CD14-positive monocyte (primary cell): Measurements from ENCODE around the gene ILDR2. TPM values are rescaled to one million over a fixed set of nuclear protein-coding genes. Genes with fewer than 3 reads are reported as not detected.

Experiments
- DNase-seq, 3 donors: peaks; one replicate each; pipeline ENCODE4 v3.0.0-alpha.2; 2011 to 2022
- H2AFZ ChIP-seq: 2 replicates; pipeline ENCODE4 v1.6.0; 2012; ENCODE audit warnings: mild to moderate bottlenecking, low read depth, low read length, inconsistent platforms; ENCODE audit not compliant: insufficient read depth, poor library complexity, severe bottlenecking
- H3K27ac ChIP-seq, 2 donors: 1 replicate in 1 of 2; 2 replicates in 1 of 2; pipeline ENCODE4 v1.5.1; 2012 to 2013; ENCODE audit warnings: low read length in 2 of 2, control low read depth in 1 of 2, inconsistent platforms in 1 of 2, low read depth in 1 of 2, mild to moderate bottlenecking in 1 of 2
- H3K27me3 ChIP-seq, 2 donors: one replicate each; pipeline versions ENCODE4 v1.6.0 to v1.6.1; 2011 to 2013; ENCODE audit warnings: low read length in 2 of 2; ENCODE audit not compliant: control insufficient read depth in 2 of 2, insufficient read depth in 2 of 2
- H3K36me3 ChIP-seq, 2 donors: replicated peaks in 1 of 2; 1 replicate in 1 of 2; 2 replicates in 1 of 2; pipeline versions ENCODE4 v1.5.1 to v1.6.1; 2012 to 2013; ENCODE audit warnings: low read length in 2 of 2, control low read depth in 1 of 2, inconsistent platforms in 1 of 2, mild to moderate bottlenecking in 1 of 2; ENCODE audit not compliant: insufficient read depth in 2 of 2, control insufficient read depth in 1 of 2
- H3K4me1 ChIP-seq, 2 donors: 1 replicate in 1 of 2; 2 replicates in 1 of 2; pipeline versions ENCODE4 v1.5.1 to v1.6.1; 2012 to 2013; ENCODE audit warnings: low read length in 2 of 2, control low read depth in 1 of 2, inconsistent platforms in 1 of 2, mild to moderate bottlenecking in 1 of 2, moderate library complexity in 1 of 2; ENCODE audit not compliant: insufficient read depth in 2 of 2, control insufficient read depth in 1 of 2
- H3K4me2 ChIP-seq: replicated peaks from 2 replicates; pipeline ENCODE3; 2012; ENCODE audit warnings: low read length, moderate library complexity, mild to moderate bottlenecking; ENCODE audit not compliant: poor library complexity, severe bottlenecking; ENCODE audit errors: extremely low read depth
- H3K4me3 ChIP-seq, 3 experiments: fragments of 200-600 bp in 1 of 3; sonication (generic) in 1 of 3; replicated peaks in 1 of 3; 1 replicate in 2 of 3; 2 replicates in 1 of 3; pipeline ENCODE4 v1.5.1; 2011 to 2013; ENCODE audit warnings: low read length in 3 of 3, mild to moderate bottlenecking in 3 of 3, control low read depth in 2 of 3, low read depth in 2 of 3, inconsistent platforms in 1 of 3, moderate library complexity in 1 of 3
- H3K79me2 ChIP-seq: 2 replicates; pipeline ENCODE4 v1.6.0; 2012; ENCODE audit warnings: mild to moderate bottlenecking, control low read depth, inconsistent platforms, low read length, moderate library complexity; ENCODE audit not compliant: insufficient read depth
- H3K9ac ChIP-seq: 2 replicates; pipeline ENCODE4 v1.6.0; 2017; ENCODE audit warnings: low read length, mild to moderate bottlenecking; ENCODE audit not compliant: insufficient read depth, poor library complexity, severe bottlenecking
- H3K9me3 ChIP-seq, 2 donors: replicated peaks in 1 of 2; 1 replicate in 1 of 2; 2 replicates in 1 of 2; pipeline versions ENCODE4 v1.5.1 to v1.6.1; 2012 to 2013; ENCODE audit warnings: low read length in 2 of 2, control low read depth in 1 of 2; ENCODE audit not compliant: control insufficient read depth in 1 of 2, insufficient read depth in 1 of 2
- H4K20me1 ChIP-seq: 2 replicates; pipeline ENCODE4 v1.6.0; 2012; ENCODE audit warnings: mild to moderate bottlenecking, low read length, control low read depth, moderate library complexity; ENCODE audit not compliant: insufficient read depth
- H3K27ac Mint-ChIP-seq, 7 donors: one replicate each; pipeline ENCODE4 v1.8.0; 2020; ENCODE audit warnings: mild to moderate bottlenecking in 7 of 7, mixed read lengths in 7 of 7, moderate library complexity in 6 of 7, inconsistent platforms in 2 of 7
- H3K27me3 Mint-ChIP-seq, 3 donors: one replicate each; pipeline ENCODE4 v1.8.0; 2021 to 2022; ENCODE audit warnings: low read depth in 3 of 3, mild to moderate bottlenecking in 3 of 3, mixed read lengths in 3 of 3, moderate library complexity in 3 of 3, inconsistent platforms in 1 of 3
- H3K36me3 Mint-ChIP-seq, 2 donors: one replicate each; pipeline ENCODE4 v1.8.0; 2020; ENCODE audit warnings: mixed read lengths in 2 of 2, inconsistent platforms in 1 of 2, mild to moderate bottlenecking in 1 of 2
- H3K4me1 Mint-ChIP-seq: one replicate; pipeline ENCODE4 v1.8.0; 2020; ENCODE audit warnings: mild to moderate bottlenecking, mixed read lengths
- H3K4me3 Mint-ChIP-seq, 2 donors: one replicate each; pipeline ENCODE4 v1.8.0; 2020; ENCODE audit warnings: mild to moderate bottlenecking in 2 of 2, mixed read lengths in 2 of 2, moderate library complexity in 1 of 2
- H3K9me3 Mint-ChIP-seq, 7 donors: one replicate each; pipeline ENCODE4 v1.8.0; 2020 to 2022; ENCODE audit warnings: mixed read lengths in 7 of 7, mild to moderate bottlenecking in 6 of 7, moderate library complexity in 6 of 7, inconsistent platforms in 2 of 7
- CTCF ChIP-seq: fragments of 200-600 bp; IDR thresholded peaks from one replicate; pipeline ENCODE4 v1.8.0; 2022; ENCODE audit warnings: antibody characterized with exemption, mild to moderate bottlenecking
- WGBS: methylation state at CpG from one replicate; pipeline ENCODE4 v1.1.5; 2013; ENCODE audit warnings: missing lambda C conversion rate; ENCODE audit not compliant: insufficient coverage; 5-methylcytosine and 5-hydroxymethylcytosine counted together
- intact Hi-C, 2 donors: fragments of 100-400 bp; cut with micrococcal nuclease; formaldehyde crosslinking; loops; one replicate each; pipeline versions ENCODE4 v1.15.0 to v1.15.1; 2023
- polyA plus RNA-seq, 3 donors: library from polyadenylated mRNA; depleted of rRNA in 1 of 3; unstranded in 2 of 3; stranded (reverse) in 1 of 3; fragments of 300-500 nt in 2 of 3; fragments of >200 nt in 1 of 3; fragmentation: Illumina TruSeq in 2 of 3; gene quantifications; 1 replicate in 2 of 3; 2 replicates in 1 of 3; pipeline ENCODE4 v1.2.3, GENCODE V29; 2012 to 2021

The ILDR2 gene
- polyA plus RNA-seq, 3 donors = not detected

- Mint-ChIP-seq H3K4me1 (no peaks in the 10 kb centered on the region), H3K27ac (no peak overlapping the region), H3K36me3 (no peaks in the 10 kb centered on the region), H3K9me3 (peaks cover 2 to 10% (median 7%) of the 10 kb centered on the region in 7 donors), H3K4me3 (no peak overlapping the region), H3K27me3 (no peaks in the 10 kb centered on the region)
- no peak overlapping the region for H2AFZ ChIP-seq
- intact Hi-C loops = no loop called here
- no peak overlapping the region for H3K9ac ChIP-seq
- no peak for TF ChIP-seq CTCF
- H3K4me1 ChIP-seq = no peaks in the 10 kb centered on the region
- no CpG with 5 or more reads among the region's 1 CpG for WGBS
- H3K9me3 ChIP-seq = peaks cover 3 to 10% of the 10 kb centered on the region in 2 donors
- no peak overlapping the region for H3K27ac ChIP-seq
- DNase-seq = no peak
- no peak overlapping the region for H3K4me2 ChIP-seq
- no peaks in the 10 kb centered on the region for H4K20me1 ChIP-seq
- no peaks in the 10 kb centered on the region for H3K36me3 ChIP-seq
- H3K79me2 ChIP-seq = no peaks in the 10 kb centered on the region
- H3K27me3 ChIP-seq = no peaks in the 10 kb centered on the region
- H3K4me3 ChIP-seq = no peak overlapping the region
Observed at GRCh38 chr1:166999075-166999474, 23.7 kb upstream of the ILDR2 start.

- Mint-ChIP-seq H3K27ac (no peak within 1 kb of the TSS), H3K4me1 (no peaks in the 10 kb centered on the region), H3K4me3 (no peak within 1 kb of the TSS), H3K36me3 (no peaks in the 10 kb centered on the region), H3K9me3 (peaks cover 4 to 14% (median 11%) of the 10 kb centered on the region in 7 donors), H3K27me3 (peaks cover 0 to 4% (median 2%) of the 10 kb centered on the region in 3 donors)
- no peak within 1 kb of the TSS for H3K27ac ChIP-seq
- 93% methylated on average over 39 of the region's 45 CpGs for WGBS
- no peak for DNase-seq
- TF ChIP-seq CTCF = no peak
- H3K27me3 ChIP-seq = no peaks in the 10 kb centered on the region
- H3K4me1 ChIP-seq = no peaks in the 10 kb centered on the region
- intact Hi-C loops = no loop called here
- no peaks in the 10 kb centered on the region for H3K79me2 ChIP-seq
- no peaks in the 10 kb centered on the region for H3K36me3 ChIP-seq
- no peak within 1 kb of the TSS for H3K4me3 ChIP-seq
- H2AFZ ChIP-seq = no peak within 1 kb of the TSS
- H3K9ac ChIP-seq = no peak within 1 kb of the TSS
- peaks cover 9 to 12% of the 10 kb centered on the region in 2 donors for H3K9me3 ChIP-seq
- H4K20me1 ChIP-seq = no peaks in the 10 kb centered on the region
- H3K4me2 ChIP-seq = no peak within 1 kb of the TSS
Observed at GRCh38 chr1:166988974-166989515, 13.7 kb upstream of the ILDR2 start, which contains the start of gene MAEL. Gene MAEL, plus strand, starts transcription at chr1:166989280. Its CDS starts 73 bp downstream, at chr1:166989353.
